HG03439 (cell line): Measurements from ENCODE around the gene BRSK1.
A peak's percentile ranks its signal among the peaks of the same experiment; 100 is the strongest.
"Not testable (repeated sequence)": the region's sequence is repeated elsewhere in the genome, so short reads cannot be mapped to it uniquely, and the experiment has no call there.

Experiments used
- ATAC-seq: cut with Tn5 transposase; IDR thresholded peaks from one replicate; pipeline ENCODE4 v1.9.1; 2021; ENCODE audit warnings: mild to moderate bottlenecking, moderate library complexity; ENCODE audit not compliant: unreplicated experiment

The BRSK1 gene

GRCh38 chr19:55325172-55325571 is 41.4 kb downstream of the BRSK1 start, which contains the start of gene TMEM150B:
TSS of gene TMEM150B (minus strand) at chr19:55325341. CDS start at chr19:55321036, 4,305 bp downstream.
- no peak for ATAC-seq

- not testable (repeated sequence) for ATAC-seq
Measured at GRCh38 chr19:55328774-55329318, 45.0 kb downstream of the BRSK1 start.

- not testable (repeated sequence) for ATAC-seq
Measured at GRCh38 chr19:55329791-55330190, 46.0 kb downstream of the BRSK1 start.

GRCh38 chr19:55333870-55334269 is 50.1 kb downstream of the BRSK1 start:
- no peak for ATAC-seq

- no peak for ATAC-seq
Measured at GRCh38 chr19:55336101-55336500, 52.3 kb downstream of the BRSK1 start.

- peak; percentile 83 for ATAC-seq
Measured at GRCh38 chr19:55339105-55339888, 55.5 kb downstream of the BRSK1 start, which contains the start of gene KMT5C. TSS of gene KMT5C (plus strand) at chr19:55339876. CDS start at chr19:55341937, 2,061 bp downstream.

- ATAC-seq = no peak
Measured at GRCh38 chr19:55339889-55340783, 56.3 kb downstream of the BRSK1 start.

- ATAC-seq = no peak
Measured at GRCh38 chr19:55340784-55341147, 57.0 kb downstream of the BRSK1 start.

- ATAC-seq = no peak
Measured at GRCh38 chr19:55341171-55341588, 57.4 kb downstream of the BRSK1 start.

- no peak for ATAC-seq
Measured at GRCh38 chr19:55341595-55342531, 58.1 kb downstream of the BRSK1 start.

- ATAC-seq = no peak
Measured at GRCh38 chr19:55344444-55344843, 60.6 kb downstream of the BRSK1 start.

GRCh38 chr19:55345101-55345817 is 61.5 kb downstream of the BRSK1 start:
- no peak for ATAC-seq

GRCh38 chr19:55345818-55346724 is 62.3 kb downstream of the BRSK1 start:
- ATAC-seq = no peak

GRCh38 chr19:55346725-55347441 is 63.1 kb downstream of the BRSK1 start:
- ATAC-seq = no peak

- no peak for ATAC-seq
Measured at GRCh38 chr19:55347442-55348009, 63.7 kb downstream of the BRSK1 start.

GRCh38 chr19:55348317-55349034 is 64.7 kb downstream of the BRSK1 start:
- no peak for ATAC-seq
